PC-3 (cell line): ENCODE measurements around the gene GDPD3. TPM values are rescaled to one million over a fixed set of nuclear protein-coding genes. Genes with fewer than 3 reads are reported as not detected.

Source experiments
- ATAC-seq: fragments of 200-7000 bp; cut with Tn5 transposase; 2 replicates; pipeline ENCODE4 v1.9.1; 2020; ENCODE audit warnings: mild to moderate bottlenecking, moderate library complexity
- BruUV-seq: library from RNA; stranded (reverse); fragments of 400-500 nt; replicated peaks from 2 replicates; lab custom pipeline; 2021; lab: Mats Ljungman, UMichigan
- CTCF ChIA-PET: fragments of 300-600 bp; sonication (Branson Sonifier 250); formaldehyde crosslinking; loops from one replicate; lab custom pipeline; 2022; ENCODE audit warnings: antibody characterized with exemption; lab: Charles Lee
- POLR2A ChIA-PET: fragments of 300-600 bp; sonication (Branson Sonifier 250); formaldehyde crosslinking; loops from one replicate; lab custom pipeline; 2022; ENCODE audit warnings: antibody characterized with exemption; ENCODE audit not compliant: unreplicated experiment; lab: Charles Lee
- DNase-seq: peaks from one replicate; pipeline ENCODE4 v3.0.0-alpha.2; 2015
- H2AFZ ChIP-seq: fragments of 300-600 bp; sonication (generic); 2 replicates; pipeline ENCODE4 v1.6.0; 2016; ENCODE audit warnings: antibody characterized with exemption, low read length
- H3F3A ChIP-seq: fragments of 300-600 bp; sonication (generic); one replicate; pipeline ENCODE4 v1.6.0; 2017; ENCODE audit warnings: antibody characterized with exemption, low read length, control low read depth, mild to moderate bottlenecking; ENCODE audit not compliant: unreplicated experiment
- H3K27ac ChIP-seq: fragments of 300-600 bp; sonication (generic); 2 replicates; pipeline ENCODE4 v1.5.1; 2016; ENCODE audit warnings: mild to moderate bottlenecking, low read length
- H3K27me3 ChIP-seq: fragments of 300-600 bp; sonication (generic); 2 replicates; pipeline ENCODE4 v1.6.1; 2016; ENCODE audit warnings: low read length, mixed read lengths
- H3K36me3 ChIP-seq: fragments of 300-600 bp; sonication (generic); 2 replicates; pipeline ENCODE4 v1.6.1; 2016; ENCODE audit warnings: low read depth, mixed run types, low read length, mixed read lengths
- H3K4me1 ChIP-seq: fragments of 300-600 bp; sonication (generic); 2 replicates; pipeline ENCODE4 v1.5.1; 2016; ENCODE audit warnings: low read length; ENCODE audit not compliant: insufficient read depth
- H3K4me2 ChIP-seq: fragments of 300-600 bp; sonication (generic); 2 replicates; pipeline ENCODE4 v1.6.0; 2016; ENCODE audit warnings: low read length
- H3K4me3 ChIP-seq: fragments of 300-600 bp; sonication (generic); 2 replicates; pipeline ENCODE4 v1.5.1; 2016; ENCODE audit warnings: mild to moderate bottlenecking, low read length, mixed read lengths
- H3K79me2 ChIP-seq: fragments of 300-600 bp; sonication (generic); 2 replicates; pipeline ENCODE4 v1.6.1; 2017; ENCODE audit warnings: low read length, mixed read lengths
- H3K9ac ChIP-seq: fragments of 300-600 bp; sonication (generic); 2 replicates; pipeline ENCODE4 v1.6.0; 2016; ENCODE audit warnings: mild to moderate bottlenecking, low read length
- H3K9me2 ChIP-seq: fragments of 300-600 bp; sonication (generic); replicated peaks from 2 replicates; pipeline ENCODE4 v1.6.1; 2016; ENCODE audit warnings: mixed run types, low read length, mixed read lengths
- H3K9me3 ChIP-seq: fragments of 300-600 bp; sonication (generic); 2 replicates; pipeline ENCODE4 v1.6.1; 2016; ENCODE audit warnings: low read length, mixed read lengths
- H4K20me1 ChIP-seq: fragments of 300-600 bp; sonication (generic); 2 replicates; pipeline ENCODE4 v1.6.1; 2016; ENCODE audit warnings: low read length, mixed read lengths
- CTCF ChIP-seq: fragments of 300-600 bp; sonication (generic); conservative IDR thresholded peaks from 2 replicates; pipeline ENCODE4 v1.5.1; 2017; ENCODE audit warnings: antibody characterized with exemption, low read depth, mild to moderate bottlenecking, low read length
- EZH2 ChIP-seq: fragments of 300-600 bp; sonication (generic); IDR thresholded peaks from one replicate; pipeline ENCODE4 v1.6.1; 2017; ENCODE audit warnings: antibody characterized with exemption, mild to moderate bottlenecking, low read length; ENCODE audit not compliant: unreplicated experiment
- EZH2phosphoT487 ChIP-seq: fragments of 300-600 bp; sonication (generic); IDR thresholded peaks from 2 replicates; pipeline ENCODE4 v1.6.1; 2018; ENCODE audit warnings: mild to moderate bottlenecking, antibody characterized with exemption, low read length, borderline replicate concordance
- intact Hi-C: fragments of 100-400 bp; cut with micrococcal nuclease; formaldehyde crosslinking; loops from 2 replicates; pipeline ENCODE4 v1.9.0; 2023
- total RNA-seq: library from RNA; depleted of rRNA; stranded (reverse); fragments of >200 nt; gene quantifications from 2 replicates; pipeline ENCODE4 v1.2.3, GENCODE V29; 2014

Gene GDPD3
- total RNA-seq, 1 experiment from 2014 or later, result 3.4 TPM

GRCh38 chr16:30095166-30096078, 17.9 kb downstream of the GDPD3 start:
- DNase-seq (no peak), ATAC-seq (no peak)
- no peak overlapping the region for H3K27ac ChIP-seq
- intact Hi-C loops, result no loop called here
- BruUV-seq, result TSS peak; percentile 23
- POLR2A ChIA-PET, result no interaction called here
- H3K9ac ChIP-seq, result no peak overlapping the region
- peak overlapping the region; percentile 40 for H3K4me3 ChIP-seq
- CTCF ChIA-PET, result no interaction called here
- peaks cover 20% of the 10 kb centered on the region for H3K4me1 ChIP-seq
- no peaks in the 10 kb centered on the region for H3K27me3 ChIP-seq
- no peaks in the 10 kb centered on the region for H3K9me2 ChIP-seq
- H3F3A ChIP-seq, result peaks cover 4% of the 10 kb centered on the region
- H4K20me1 ChIP-seq, result no peaks in the 10 kb centered on the region
- no peaks in the 10 kb centered on the region for H3K79me2 ChIP-seq
- TF ChIP-seq CTCF, result no peak
- TF ChIP-seq EZH2phosphoT487, result no peak
- no peak for TF ChIP-seq EZH2
- H2AFZ ChIP-seq, result no peak overlapping the region
- peak overlapping the region; percentile 68 for H3K4me2 ChIP-seq
- no peaks in the 10 kb centered on the region; the same call in 1 of the 2 replicates for H3K36me3 ChIP-seq
- H3K9me3 ChIP-seq, result peaks cover 5% of the 10 kb centered on the region; the same call in 1 of the 2 replicates

GRCh38 chr16:30094541-30095165, 18.7 kb downstream of the GDPD3 start:
- no peak overlapping the region for H2AFZ ChIP-seq
- H3K4me3 ChIP-seq, result no peak overlapping the region
- H3K4me1 ChIP-seq, result peaks cover 25% of the 10 kb centered on the region
- BruUV-seq, result no TSS peak
- no peak overlapping the region for H3K4me2 ChIP-seq
- intact Hi-C loops, result no loop called here
- H4K20me1 ChIP-seq, result no peaks in the 10 kb centered on the region
- no peak overlapping the region for H3K27ac ChIP-seq
- DNase-seq (no peak), ATAC-seq (no peak)
- ChIA-PET POLR2A (no interaction called here), CTCF (no interaction called here)
- no peaks in the 10 kb centered on the region for H3K9me2 ChIP-seq
- H3K36me3 ChIP-seq, result no peaks in the 10 kb centered on the region; the same call in 1 of the 2 replicates
- H3K9ac ChIP-seq, result no peak overlapping the region
- H3K27me3 ChIP-seq, result no peaks in the 10 kb centered on the region
- peaks cover 5% of the 10 kb centered on the region; the same call in 1 of the 2 replicates for H3K9me3 ChIP-seq
- peaks cover 8% of the 10 kb centered on the region for H3F3A ChIP-seq
- no peak for TF ChIP-seq EZH2
- TF ChIP-seq EZH2phosphoT487, result no peak
- TF ChIP-seq CTCF, result no peak
- H3K79me2 ChIP-seq, result no peaks in the 10 kb centered on the region
